Stimulated activated CD4-positive, alpha-beta T cell treated with anti-CD3 and anti-CD28 coated beads, Interleukin-4, amount 100 ng/mL, for 24 hours (primary cell): ENCODE results near the gene DNAJC2.
"Not testable (repeated sequence)": the region's sequence is repeated elsewhere in the genome, so short reads cannot be mapped to it uniquely, and the experiment has no call there.

Experiments
- DNase-seq: peaks from one replicate; pipeline ENCODE4 v3.0.0-alpha.2; 2020

Gene DNAJC2

DNA sequence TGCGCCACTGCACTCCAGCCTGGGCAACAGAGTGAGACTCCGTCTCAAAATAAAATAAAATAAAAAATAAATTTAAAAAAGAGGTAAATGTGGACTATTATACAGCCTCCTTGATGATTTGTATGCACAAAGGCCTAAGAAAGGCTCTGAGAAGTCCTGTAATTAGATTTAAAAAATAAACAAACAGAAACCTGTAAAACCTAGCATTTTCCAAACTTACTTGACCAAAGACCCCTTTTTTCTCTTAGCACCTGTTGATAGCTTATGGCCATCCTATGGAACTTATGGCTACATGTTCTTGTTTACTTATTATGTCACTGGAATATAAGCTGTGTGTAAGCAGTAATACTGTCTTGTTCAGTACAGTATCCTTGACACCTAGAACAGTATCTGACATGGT, 5.7 kb downstream of the DNAJC2 start:
- DNase-seq = no peak

DNA sequence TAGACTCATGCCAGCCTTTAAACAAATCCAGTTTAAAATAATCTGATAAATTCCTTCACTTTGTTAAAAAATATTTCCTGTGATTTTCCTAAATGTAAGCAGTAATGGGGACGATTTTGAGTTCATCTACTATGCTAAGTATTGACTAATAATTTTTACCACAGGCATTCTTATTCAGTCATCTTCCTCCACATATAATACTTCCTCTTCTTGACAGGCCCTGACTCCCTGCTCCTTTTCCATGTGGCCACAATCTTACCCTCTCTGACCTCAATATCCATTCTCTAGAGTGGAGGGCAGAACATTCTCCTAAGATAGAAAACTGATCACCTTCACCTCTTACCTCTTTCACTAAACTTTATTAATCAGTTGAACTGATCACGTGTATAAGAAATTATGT, 7.8 kb downstream of the DNAJC2 start:
- DNase-seq = no peak

DNA sequence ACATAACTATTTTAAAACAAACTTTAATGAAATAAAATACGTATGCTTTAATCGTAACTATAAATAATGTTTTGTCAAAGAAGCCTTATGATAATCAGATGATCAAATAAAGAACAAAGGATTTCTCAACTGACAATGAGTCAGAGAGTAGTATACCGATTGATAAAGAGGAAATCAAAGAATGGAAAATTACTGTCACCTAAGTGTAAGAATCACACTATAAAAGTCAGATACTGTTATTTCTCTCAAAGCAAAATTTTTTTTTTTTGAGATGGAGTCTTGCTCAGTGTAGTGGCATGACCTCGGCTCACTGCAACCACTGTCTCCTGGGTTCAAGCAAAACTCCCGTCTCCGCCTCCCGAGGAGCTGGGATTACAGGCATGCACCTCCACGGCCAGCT, 18.8 kb downstream of the DNAJC2 start:
- DNase-seq = no peak

DNA sequence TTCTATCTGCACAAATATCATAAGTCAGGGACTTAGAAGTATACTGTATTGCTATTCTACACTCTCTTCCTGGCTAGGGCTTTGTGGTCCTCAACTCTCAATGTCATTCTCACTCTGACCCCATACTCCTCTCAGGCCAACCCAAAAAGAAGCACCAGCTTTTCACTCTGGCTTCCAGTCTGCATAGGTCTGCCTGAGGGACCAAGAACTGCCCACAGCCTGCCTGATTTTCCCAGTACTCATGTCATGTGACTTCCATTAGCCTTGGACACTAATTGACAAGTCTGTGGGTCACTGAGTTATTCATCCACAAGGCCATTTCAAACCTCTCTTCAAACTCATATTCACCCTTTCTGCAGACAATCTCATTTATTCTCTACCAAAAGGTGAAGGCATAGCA, 27.6 kb downstream of the DNAJC2 start:
- DNase-seq = no peak

DNA sequence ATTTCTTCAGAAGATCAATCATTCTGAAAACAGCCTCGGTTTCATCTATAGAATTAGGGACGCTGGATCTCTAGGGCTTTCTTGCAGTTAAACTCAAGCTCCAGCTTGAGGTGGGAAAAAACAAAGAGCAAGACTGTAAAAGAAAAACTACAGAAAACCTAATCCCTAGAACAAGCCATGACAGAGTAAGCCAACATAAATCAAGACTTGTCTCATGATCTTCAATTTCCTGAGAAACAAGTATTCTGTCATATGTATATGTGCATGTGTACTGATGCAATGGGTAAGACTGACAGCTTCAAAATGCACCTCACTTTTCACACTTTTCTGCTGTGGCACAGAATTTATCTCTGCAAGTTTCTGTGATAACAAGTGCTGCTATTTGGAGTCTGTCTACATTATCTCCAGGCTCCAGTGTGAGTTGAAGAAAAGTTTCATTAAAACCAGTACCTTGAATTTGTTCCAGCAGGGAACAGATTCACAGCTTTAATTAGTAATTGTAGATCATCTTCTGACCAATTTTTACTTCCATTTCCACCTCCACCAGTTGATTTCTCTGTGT, 28.1 kb downstream of the DNAJC2 start:
- DNase-seq = no peak

DNA sequence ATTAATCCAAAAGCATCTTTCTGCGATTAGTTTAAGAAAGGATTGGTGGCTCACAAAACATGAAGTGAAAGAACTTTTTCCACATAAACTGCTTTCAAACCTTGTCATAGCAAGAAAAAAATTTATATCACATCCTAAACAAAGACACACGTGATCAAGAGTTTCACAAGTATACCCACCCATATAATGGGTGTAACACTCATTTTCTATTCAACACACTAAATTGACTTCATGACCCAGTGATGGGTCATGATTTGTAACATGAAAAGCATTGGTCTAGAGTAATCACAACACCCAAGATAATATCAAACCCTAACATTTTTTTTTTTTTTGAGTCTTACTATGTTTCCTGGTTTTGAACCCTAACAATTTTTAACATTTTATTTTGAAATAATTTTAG, 29.7 kb downstream of the DNAJC2 start:
- DNase-seq = no peak

DNA sequence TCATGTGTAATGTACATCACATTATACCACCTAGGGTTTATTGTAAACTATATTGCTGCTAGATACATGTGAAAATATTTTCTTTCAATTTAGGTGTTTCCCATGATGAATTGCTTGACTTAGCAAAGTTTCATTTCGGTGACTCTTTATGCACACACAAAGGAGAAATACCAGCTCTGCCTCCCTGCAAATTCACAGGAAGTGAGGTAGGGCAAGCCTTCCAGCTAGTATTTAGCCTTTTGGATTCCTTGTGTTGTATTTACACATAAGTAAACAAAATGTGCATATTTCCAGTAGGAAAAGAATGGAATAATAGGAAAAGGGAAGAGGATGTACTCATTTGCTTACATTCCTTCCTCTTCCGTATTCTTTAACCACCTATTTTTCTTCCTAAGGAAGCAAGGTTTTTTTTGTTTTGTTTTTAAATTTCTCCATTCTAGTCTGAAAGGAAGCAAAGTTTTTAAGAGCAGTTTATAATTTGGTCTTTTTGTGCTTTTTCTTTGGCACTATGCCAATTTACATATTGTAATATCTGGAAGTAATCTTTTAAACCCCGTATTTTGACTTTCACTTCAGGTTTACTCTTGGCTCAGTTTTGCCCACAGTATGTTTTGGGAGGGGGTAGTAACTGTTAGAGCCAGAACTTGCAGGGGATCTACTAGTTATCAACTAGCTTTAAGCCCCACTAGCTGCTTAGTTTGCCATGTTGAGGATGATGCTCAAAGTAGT, 36.9 kb downstream of the DNAJC2 start:
- DNase-seq = no peak

DNA sequence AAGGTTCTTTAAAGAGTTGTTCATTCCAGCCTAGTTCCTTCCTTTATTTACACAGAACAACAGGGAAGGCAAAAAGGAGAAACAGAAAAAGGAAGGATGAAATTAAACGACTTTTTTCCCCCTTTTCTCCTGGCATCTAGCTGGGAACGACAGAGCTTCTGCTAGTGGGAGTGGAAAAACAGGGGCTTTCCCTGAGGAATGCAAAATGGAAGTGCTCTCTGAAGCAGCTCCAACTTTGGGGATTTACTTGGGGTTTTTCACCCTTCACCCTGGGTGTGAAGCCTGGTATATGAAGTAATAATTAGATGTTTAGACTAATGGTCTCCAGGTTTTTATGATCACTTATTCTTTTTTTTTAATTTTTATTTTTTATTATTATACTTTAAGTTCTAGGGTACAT, 43.1 kb downstream of the DNAJC2 start:
- no peak for DNase-seq

DNA sequence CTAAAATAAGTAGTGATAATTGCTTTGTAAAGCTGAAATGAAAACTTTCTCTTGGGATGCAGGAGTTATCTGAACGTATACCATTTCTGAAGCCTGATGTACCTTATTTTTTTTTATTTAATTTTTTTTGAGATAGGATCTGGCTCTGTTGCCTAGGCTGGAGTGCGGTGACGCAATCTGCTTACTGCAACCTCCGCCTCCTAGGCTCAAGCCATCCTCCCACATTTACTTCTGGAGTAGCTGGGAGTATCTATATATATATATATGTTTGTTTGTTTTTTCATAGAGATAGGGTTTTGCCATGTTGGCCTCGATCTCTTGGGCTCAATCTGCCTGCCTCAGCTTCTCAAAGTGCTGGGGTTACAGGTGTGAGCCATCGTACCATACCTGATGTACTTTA, 44.9 kb downstream of the DNAJC2 start:
- no peak for DNase-seq

DNA sequence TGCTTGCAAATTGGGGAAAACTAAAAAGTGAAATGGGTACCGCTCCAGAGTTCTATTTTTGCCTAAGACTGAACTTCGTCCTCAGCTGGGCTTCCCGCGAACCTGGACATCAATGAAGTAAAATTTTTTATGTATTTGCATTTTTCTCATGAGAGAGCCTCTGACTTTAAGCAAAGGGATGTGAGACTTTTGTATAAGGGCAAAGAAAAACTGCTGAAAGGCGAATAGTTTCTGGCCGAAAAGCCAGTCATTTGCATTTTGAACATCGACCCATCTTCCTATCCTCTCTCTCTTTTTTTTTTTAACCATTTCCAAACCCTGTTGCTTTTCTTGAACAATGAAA, 46.8 kb downstream of the DNAJC2 start:
- DNase-seq = no peak

DNA sequence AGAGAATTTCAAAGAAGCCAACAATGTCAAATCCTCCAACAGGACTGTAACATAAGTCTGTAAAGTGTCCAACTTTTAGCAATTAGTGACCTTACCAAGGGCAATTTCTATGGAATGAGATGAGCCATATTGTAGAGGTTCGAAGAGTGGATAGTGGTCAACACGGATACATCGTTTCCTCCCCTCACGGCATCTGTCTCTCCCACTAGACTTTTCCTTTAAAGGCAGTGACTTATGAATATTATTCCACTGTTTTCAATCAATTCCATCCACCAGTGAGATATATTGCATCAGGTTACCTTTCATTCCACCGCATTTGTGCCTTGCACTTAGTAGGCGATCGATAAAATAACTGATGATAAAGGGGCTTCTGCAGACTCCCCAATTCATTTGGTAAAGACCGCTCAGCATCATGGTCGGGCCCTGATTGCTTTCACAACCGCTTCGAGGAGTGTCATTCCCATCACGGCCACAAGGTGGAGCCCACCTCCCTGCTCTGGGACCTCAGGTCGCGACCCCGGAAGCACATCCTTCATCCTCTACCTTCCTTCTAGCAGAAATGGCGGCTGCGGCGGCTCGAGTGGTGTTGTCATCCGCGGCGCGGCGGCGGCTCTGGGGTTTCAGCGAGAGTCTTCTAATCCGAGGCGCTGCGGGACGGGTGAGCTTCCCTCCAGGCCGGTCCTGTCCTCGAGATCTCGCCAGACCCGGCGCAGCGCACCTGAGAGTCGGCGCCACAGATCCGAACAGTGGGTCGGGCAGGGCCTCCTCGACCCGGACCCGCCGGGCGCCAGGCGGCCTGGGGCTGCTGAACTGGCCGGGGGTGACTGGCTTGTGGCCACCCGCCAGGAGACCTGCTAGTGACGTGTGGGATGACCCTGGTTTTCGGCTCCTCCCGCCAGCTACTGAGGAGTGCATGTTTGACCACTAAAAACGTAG, 47.4 kb downstream of the DNAJC2 start, which contains the start of gene PMPCB:
Gene PMPCB, plus strand, starts transcription at position 535 of the 936 bp plus-strand sequence. Its CDS starts 25 bp downstream, at position 560.
- DNase-seq = peak; percentile 98

DNA sequence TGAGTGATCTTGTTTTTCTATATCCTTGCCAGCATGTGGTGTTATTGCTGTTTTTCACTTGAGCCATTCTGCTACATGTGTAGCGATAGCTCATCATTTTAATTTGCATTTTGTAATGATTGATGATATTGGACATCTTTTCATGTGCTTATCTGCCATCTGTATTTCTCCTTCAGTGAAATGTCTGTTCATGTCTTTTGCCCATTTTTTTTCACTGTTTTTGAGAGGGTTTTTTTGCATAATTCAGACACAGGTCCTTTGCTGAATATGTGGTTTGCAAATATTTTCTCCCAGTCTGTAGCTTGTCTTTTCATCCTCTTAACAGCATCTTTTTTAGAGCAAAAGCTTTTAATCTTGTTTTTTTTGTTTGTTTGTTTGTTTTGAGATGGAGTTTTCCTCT, 51.0 kb downstream of the DNAJC2 start:
- no peak for DNase-seq

DNA sequence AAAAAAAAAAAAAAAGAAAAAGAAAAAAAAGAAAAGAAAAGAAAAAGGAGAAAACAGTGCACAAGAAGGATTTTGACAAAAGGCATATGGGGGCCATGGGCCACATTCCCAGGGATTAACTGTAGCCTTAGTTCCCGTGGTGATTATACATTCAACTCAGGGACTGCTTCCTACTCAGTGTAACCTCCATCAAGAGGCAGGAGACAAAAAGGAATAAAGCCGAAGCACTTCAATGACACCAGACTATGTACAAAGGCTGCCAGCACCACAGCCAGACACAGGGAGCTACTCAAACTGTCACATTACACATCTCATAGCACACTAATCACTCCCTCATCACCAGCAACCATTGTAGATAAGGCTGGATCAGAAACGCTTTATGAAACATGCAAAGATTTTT, 52.4 kb downstream of the DNAJC2 start:
- DNase-seq = no peak

DNA sequence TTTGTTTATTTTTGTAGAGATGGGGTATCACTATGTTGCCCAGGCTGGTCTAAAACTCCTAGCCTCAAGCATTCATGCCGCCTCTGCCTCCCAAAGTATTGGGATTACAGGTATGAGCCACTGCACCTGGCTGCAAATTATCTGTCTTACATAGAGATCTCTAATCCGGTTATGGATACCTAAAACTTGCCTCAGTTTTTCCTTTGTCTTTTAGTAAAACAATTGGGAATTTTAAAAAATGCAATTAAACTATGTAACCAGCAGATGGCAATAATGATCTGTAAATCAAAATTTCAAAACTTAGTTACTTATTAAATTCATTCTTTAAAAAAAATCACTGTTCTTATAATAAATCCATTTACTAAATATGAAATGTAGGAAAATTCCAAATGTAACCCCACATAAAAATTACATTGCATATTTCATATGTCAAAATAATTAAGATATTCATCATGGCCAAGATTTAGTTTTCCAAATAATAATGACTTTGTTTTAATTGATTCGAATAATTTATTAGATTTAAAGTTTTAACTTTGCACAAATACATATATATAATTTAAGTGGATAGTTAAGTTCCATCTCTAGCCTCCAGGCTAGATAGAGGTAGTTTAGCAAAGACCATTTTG, 61.7 kb downstream of the DNAJC2 start:
- DNase-seq = not testable (repeated sequence)

DNA sequence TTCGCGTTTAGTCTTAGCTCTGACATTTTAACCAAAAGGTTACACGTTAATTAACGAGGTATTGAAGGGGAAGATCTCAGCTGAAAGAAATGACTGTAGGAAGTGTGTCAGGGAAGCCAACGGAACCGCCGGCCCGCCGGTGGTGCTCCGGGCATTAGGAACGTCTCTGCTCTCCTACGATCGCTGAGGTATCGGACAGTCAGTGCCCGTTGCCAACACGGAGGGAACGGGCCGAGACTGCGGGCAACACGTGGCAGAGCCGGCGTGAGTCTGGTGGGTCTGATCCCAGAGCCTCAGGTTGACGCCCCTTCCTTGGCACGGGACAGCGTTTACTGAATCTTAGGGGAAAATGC, 63.8 kb downstream of the DNAJC2 start:
- DNase-seq = peak; percentile 8

DNA sequence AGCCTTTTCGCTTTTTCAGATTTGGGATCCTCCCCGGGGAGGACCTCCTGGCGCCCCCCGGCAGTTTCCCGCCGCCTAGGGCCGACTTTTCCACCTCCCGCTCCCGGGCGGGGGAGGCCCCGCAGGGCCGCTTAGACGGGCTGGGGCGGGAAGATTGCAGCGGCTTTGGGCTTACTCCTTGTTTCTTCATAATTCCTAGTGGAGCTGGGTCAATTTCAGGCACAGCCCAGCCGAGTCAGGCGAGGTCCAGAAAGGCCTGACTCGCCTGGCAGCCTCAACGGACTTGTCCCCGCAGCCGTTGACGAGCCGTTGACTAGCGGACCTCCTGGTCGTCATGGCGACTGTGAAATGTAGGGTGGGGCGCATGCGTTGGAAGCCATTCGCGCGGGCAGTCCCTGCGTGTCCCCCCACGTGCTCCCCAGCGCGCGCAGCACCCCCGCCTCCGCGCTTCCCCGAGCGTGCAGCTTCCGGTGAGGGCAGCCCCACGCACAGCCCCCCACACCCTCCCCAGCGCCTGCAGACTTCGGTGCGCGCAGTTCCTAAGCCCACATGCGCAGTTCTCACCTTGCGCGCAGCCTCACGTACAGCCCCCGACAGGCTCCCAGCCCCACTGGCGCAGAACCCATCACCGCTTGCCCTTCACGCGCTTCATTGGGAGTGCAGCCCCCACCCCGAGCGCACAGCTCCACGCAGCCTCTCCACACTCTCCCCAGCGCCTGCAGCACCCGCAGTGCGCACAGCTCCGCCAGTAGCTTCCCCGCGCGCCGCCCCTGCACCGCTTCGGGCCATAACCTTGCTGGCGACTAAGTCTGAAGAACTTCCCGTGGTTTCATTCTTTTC, 64.4 kb downstream of the DNAJC2 start:
- DNase-seq = peak; percentile 89

DNA sequence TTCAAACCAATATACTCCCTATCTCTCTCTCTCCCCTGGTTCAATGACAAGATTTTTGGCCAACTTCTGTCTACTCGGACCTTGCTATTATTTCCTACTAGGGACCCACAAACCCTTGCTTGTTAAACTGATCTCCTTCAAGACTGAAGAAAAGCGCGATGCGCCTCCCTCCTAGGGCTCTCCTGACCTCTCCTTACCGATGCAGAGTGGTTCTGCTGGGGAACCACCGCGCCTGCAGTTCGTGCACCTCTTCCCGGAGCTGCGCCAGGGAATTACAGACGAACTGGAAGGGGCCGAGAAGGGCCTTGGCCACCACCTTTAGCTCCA, 65.0 kb downstream of the DNAJC2 start:
- not testable (repeated sequence) for DNase-seq

DNA sequence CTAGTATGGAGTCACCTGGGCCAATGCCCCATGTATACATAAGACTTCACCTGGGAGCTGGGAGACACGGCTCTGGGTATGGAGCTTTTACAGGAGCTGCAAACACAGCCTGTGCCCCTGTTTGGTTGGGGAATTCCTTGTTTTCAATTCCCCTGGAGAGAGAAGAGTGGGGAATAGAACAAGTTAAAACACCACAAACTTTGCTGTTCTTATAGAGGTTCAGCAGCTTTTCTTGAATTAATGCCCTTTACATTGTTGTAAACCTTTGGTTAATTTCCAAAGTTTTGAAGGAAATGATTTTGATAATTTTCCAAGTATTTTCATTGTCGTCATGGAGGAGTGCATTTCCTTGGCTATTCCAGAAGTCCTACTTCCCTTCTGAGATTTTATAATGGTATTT, 66.4 kb downstream of the DNAJC2 start:
- not testable (repeated sequence) for DNase-seq

DNA sequence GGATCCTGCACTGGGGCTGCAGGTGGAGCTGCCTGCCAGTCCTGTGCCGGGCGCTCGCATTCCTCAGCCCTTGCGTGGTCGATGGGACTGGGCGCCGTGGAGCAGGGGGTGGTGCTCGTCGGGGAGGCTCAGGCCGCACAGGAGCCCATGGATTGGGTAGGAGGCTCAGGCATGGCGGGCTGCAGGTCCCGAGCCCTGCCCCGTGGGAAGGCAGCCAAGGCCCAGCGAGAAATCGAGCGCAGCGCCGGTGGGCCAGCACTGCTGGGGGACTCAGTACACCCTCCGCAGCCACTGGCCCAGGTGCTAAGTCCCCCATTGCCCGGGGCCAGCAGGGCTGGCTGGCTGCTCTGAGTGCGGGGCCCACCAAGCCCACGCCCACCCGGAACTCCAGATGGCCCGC, 69.7 kb downstream of the DNAJC2 start:
- DNase-seq = not testable (repeated sequence)

DNA sequence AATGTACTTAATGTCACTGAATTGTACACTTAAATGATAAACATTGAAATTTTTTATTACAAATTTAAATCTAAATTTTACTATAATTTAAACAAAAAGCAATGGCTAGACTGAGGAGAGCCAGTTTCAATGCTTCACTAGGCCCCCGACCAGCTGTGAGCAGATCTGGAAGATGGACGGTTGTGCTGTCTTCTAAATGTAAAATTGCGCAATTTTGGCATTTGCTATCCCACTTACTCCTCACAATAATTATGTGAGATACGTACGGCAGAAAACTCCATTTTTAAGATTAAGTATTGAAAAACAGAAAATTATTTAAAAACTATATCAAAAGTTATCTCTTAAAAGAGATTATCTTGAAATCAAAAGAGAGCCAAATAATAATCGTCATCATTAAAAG, 71.2 kb downstream of the DNAJC2 start:
- not testable (repeated sequence) for DNase-seq

DNA sequence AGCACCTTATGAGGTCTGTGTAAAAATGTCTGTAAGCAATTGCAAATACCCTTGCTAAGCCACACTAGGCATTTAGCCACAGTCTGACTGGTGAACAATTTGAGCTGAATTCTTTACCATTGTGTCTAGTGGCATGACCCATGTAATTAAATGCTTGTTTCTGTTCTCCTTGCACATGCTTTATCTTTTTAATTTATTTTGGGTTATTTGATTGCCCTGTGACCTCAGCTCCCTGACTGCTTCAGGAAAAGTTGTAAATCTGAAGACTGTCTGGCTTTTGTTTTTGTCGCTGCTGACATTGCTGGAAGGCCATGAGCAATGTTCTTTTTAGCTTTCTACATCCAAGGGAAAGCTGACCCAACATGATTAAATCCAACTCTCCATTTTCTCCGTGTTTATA, 78.3 kb downstream of the DNAJC2 start:
- not testable (repeated sequence) for DNase-seq

DNA sequence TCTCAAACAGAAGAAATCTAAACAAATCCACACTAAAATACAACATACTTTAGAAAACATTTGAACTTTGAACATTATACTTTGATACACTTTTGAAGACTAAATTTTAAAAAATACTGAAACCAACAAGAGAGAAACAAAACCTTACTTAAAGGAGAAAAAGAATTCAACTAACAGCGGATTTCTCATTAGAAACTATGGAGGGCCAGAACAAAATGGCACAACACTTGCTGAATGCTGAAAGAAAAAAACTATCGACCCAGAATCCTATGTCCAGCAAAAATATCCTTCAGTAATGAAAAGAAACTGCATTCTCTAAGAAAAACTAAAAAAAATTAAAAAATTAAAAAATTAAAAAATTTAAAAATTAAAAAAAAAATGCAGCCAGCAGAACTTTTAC, 80.5 kb downstream of the DNAJC2 start:
- DNase-seq = not testable (repeated sequence)
